ENCODE results near the gene GNG12. TPM values are rescaled to one million over a fixed set of nuclear protein-coding genes. Genes with fewer than 3 reads are reported as not detected.
A peak's percentile ranks its signal among the peaks of the same experiment; 100 is the strongest.

Gene GNG12
- total RNA-seq, 1 experiment from 2014 or later = 102 TPM

DNA sequence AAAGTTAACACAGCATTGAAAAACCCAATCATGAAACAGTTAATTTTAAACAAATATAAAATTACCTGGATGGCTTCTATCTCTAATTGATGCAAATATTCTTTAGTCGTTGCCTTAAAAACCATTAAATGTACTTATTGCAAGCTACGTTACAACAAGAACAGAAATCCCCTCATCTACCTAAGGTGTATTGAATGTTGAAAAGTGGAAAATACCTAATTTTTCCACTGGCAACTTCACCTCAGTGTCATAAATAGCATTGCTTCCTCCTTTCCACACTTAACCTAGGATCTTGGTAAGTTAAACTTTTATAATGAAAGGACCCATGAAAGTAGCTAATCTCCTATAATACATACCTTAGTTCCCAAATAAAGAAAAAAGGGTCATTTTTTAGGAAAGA, 142.9 kb downstream of the GNG12 start:
- peaks cover 22% of the 10 kb centered on the region for H3K36me3 ChIP-seq (ENCODE audit: low read depth)
- POLR2A ChIA-PET (ENCODE audit: unreplicated experiment) = no interaction called here
- CTCF ChIA-PET = interaction anchor here (1.0 kb wide), 1 partner anchor 10 kb away, joined by 10 read pairs; no protein-coding TSS in a partner anchor
- BruUV-seq (replicated peaks) = no TSS peak
- DNase-seq = no peak
- no peaks in the 10 kb centered on the region for H3K9me3 ChIP-seq (ENCODE audit: insufficient read depth, low read depth)
- H3K9me2 ChIP-seq (ENCODE audit: insufficient read depth) = no peaks in the 10 kb centered on the region
- H3K79me2 ChIP-seq (ENCODE audit: low read depth) = peaks cover 30% of the 10 kb centered on the region
- H4K20me1 ChIP-seq (ENCODE audit: insufficient read depth) = no peaks in the 10 kb centered on the region
- no peak overlapping the region for H3K4me3 ChIP-seq
- no peak overlapping the region for H3K4me2 ChIP-seq
- peaks cover 54% of the 10 kb centered on the region for H3F3A ChIP-seq (ENCODE audit: insufficient read depth, low read depth)
- peaks cover 25% of the 10 kb centered on the region for H3K4me1 ChIP-seq (replicated peaks; ENCODE audit: insufficient read depth)
- no peak overlapping the region for H3K27ac ChIP-seq
- TF ChIP-seq, protein P1, sequence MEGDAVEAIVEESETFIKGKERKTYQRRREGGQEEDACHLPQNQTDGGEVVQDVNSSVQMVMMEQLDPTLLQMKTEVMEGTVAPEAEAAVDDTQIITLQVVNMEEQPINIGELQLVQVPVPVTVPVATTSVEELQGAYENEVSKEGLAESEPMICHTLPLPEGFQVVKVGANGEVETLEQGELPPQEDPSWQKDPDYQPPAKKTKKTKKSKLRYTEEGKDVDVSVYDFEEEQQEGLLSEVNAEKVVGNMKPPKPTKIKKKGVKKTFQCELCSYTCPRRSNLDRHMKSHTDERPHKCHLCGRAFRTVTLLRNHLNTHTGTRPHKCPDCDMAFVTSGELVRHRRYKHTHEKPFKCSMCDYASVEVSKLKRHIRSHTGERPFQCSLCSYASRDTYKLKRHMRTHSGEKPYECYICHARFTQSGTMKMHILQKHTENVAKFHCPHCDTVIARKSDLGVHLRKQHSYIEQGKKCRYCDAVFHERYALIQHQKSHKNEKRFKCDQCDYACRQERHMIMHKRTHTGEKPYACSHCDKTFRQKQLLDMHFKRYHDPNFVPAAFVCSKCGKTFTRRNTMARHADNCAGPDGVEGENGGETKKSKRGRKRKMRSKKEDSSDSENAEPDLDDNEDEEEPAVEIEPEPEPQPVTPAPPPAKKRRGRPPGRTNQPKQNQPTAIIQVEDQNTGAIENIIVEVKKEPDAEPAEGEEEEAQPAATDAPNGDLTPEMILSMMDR (conservative IDR thresholded peaks at IDR 0.05) = no peak; the same call in 1 of the 2 replicates
- no peak for TF ChIP-seq EZH2 (IDR thresholded peaks at IDR 0.05; ENCODE audit: low read depth)
- no peak overlapping the region for H2AFZ ChIP-seq
- H3K27me3 ChIP-seq (ENCODE audit: insufficient read depth, low read depth) = no peaks in the 10 kb centered on the region
- intact Hi-C loops (cut with micrococcal nuclease; ENCODE audit: unreplicated experiment) = no loop called here

DNA sequence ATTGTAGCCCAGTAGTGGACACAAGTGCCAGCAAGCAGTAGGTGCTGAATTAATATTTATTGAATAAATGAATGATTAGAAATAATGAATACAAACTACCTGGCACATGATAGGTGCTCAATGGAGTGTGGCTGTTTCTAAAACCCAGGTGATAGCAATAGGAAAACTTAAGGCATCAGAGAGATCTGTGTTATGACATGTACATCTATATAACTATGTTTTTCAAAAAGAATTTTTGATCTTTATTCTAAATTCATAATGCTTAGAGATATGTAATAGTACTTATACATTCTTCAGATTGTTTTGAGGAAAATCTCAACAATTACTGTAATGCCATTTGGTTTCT, 143.3 kb downstream of the GNG12 start:
- intact Hi-C loops (cut with micrococcal nuclease; ENCODE audit: unreplicated experiment) = no loop called here
- no peak for TF ChIP-seq EZH2 (IDR thresholded peaks at IDR 0.05; ENCODE audit: low read depth)
- TF ChIP-seq, protein P1 (conservative IDR thresholded peaks at IDR 0.05) = no peak
- H2AFZ ChIP-seq = no peak overlapping the region
- H3K27me3 ChIP-seq (ENCODE audit: insufficient read depth, low read depth) = no peaks in the 10 kb centered on the region
- BruUV-seq (replicated peaks) = no TSS peak
- H3K4me3 ChIP-seq = no peak overlapping the region
- ChIA-PET POLR2A (ENCODE audit: unreplicated experiment) (no interaction called here), CTCF (interaction anchor here (1.0 kb wide), 1 partner anchor 11 kb away, joined by 10 read pairs; no protein-coding TSS in a partner anchor)
- peaks cover 25% of the 10 kb centered on the region for H3K4me1 ChIP-seq (replicated peaks; ENCODE audit: insufficient read depth)
- H3K9me2 ChIP-seq (ENCODE audit: insufficient read depth) = no peaks in the 10 kb centered on the region
- no peaks in the 10 kb centered on the region for H4K20me1 ChIP-seq (ENCODE audit: insufficient read depth)
- H3F3A ChIP-seq (ENCODE audit: insufficient read depth, low read depth) = peaks cover 55% of the 10 kb centered on the region
- H3K9me3 ChIP-seq (ENCODE audit: insufficient read depth, low read depth) = no peaks in the 10 kb centered on the region
- H3K79me2 ChIP-seq (ENCODE audit: low read depth) = peaks cover 33% of the 10 kb centered on the region
- peaks cover 22% of the 10 kb centered on the region for H3K36me3 ChIP-seq (ENCODE audit: low read depth)
- no peak for DNase-seq
- peak overlapping the region; percentile 99 for H3K27ac ChIP-seq
- H3K4me2 ChIP-seq = no peak overlapping the region

DNA sequence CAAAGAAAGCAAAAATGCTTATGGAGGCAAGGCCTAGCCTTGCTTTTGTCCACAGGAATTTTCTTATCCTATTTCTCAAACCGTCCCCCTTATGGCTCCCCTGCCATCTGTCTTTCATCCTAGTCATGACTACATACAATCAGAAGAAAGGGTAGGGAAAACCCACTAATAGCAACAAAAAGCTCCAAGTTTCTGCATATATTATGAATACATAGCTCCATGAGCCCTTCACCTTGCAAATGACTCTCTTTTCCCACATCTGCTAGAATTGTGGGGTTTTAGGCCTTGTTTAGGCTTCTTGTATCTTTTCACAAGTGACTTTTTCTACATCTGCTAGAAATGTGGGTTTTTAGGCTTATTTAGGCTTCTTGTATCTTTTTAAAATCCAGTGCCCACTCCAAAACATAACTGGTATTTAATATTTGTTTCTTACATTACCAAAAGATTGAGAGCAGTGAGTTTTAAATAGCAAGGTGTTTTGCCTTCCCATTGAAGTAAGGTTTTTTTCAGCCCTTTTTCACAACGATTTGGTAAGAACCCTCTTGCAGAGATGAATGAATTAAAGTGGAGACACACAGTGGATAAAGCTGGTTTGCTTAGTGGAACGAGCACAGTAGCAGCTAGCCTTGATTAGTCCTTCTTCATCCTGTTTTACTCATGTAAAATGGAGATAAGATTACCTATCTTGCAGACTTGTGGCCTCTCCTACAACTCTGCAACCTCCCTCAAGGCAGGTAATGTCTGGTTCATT, 143.8 kb downstream of the GNG12 start:
- DNase-seq = peak in 1 of 2 experiments; percentile 50
- Histone ChIP-seq H3K27me3 (ENCODE audit: insufficient read depth, low read depth) (no peaks in the 10 kb centered on the region), H3F3A (ENCODE audit: insufficient read depth, low read depth) (peaks cover 57% of the 10 kb centered on the region), H3K4me2 (peak overlapping the region; percentile 86; the same call in 1 of the 2 replicates), H3K9me2 (ENCODE audit: insufficient read depth) (no peaks in the 10 kb centered on the region), H3K36me3 (ENCODE audit: low read depth) (peaks cover 22% of the 10 kb centered on the region), H3K27ac (peak overlapping the region; percentile 99), H2AFZ (no peak overlapping the region), H4K20me1 (ENCODE audit: insufficient read depth) (no peaks in the 10 kb centered on the region), H3K9me3 (ENCODE audit: insufficient read depth, low read depth) (no peaks in the 10 kb centered on the region), H3K4me1 (replicated peaks; ENCODE audit: insufficient read depth) (peaks cover 27% of the 10 kb centered on the region), H3K4me3 (no peak overlapping the region), H3K79me2 (ENCODE audit: low read depth) (peaks cover 33% of the 10 kb centered on the region)
- TF ChIP-seq, protein P1 (conservative IDR thresholded peaks at IDR 0.05) = 0 out of 2 replicates have a peak, but pooled peaks have one; percentile 1
- no peak for TF ChIP-seq EZH2 (IDR thresholded peaks at IDR 0.05; ENCODE audit: low read depth)
- CTCF ChIA-PET = interaction anchor here (1.0 to 1.4 kb wide), 3 partner anchors 11 to 154 kb away, joined by 3 to 10 read pairs (median 5); no protein-coding TSS in a partner anchor
- POLR2A ChIA-PET (ENCODE audit: unreplicated experiment) = interaction anchor here (0.6 to 0.9 kb wide), 3 partner anchors 71 to 167 kb away, joined by 3 to 4 read pairs (median 4); no protein-coding TSS in a partner anchor
- intact Hi-C loops (cut with micrococcal nuclease; ENCODE audit: unreplicated experiment) = loop anchor here (5.0 to 10.0 kb wide), 2 partner anchors 257 to 755 kb away; partner anchors contain the start of gene SERBP1
- no TSS peak for BruUV-seq (replicated peaks)

All from PC-9 (cell line).